IPS-18a (cell line): Measurements from ENCODE around the gene ANKRD66.
"Not testable (repeated sequence)": the region's sequence is repeated elsewhere in the genome, so short reads cannot be mapped to it uniquely, and the experiment has no call there.

Experiments used
- H3K27ac ChIP-seq: one replicate; pipeline ENCODE4 v1.5.1; 2013; ENCODE audit warnings: low read length
- H3K27me3 ChIP-seq: one replicate; pipeline ENCODE4 v1.6.1; 2013; ENCODE audit warnings: mild to moderate bottlenecking, low read length; ENCODE audit not compliant: control insufficient read depth, insufficient read depth
- H3K36me3 ChIP-seq: one replicate; pipeline ENCODE4 v1.6.1; 2013; ENCODE audit warnings: low read depth, low read length; ENCODE audit not compliant: control insufficient read depth
- H3K4me1 ChIP-seq: one replicate; pipeline ENCODE4 v1.6.1; 2013; ENCODE audit warnings: low read depth, low read length; ENCODE audit not compliant: control insufficient read depth
- H3K4me3 ChIP-seq: one replicate; pipeline ENCODE4 v1.5.1; 2013; ENCODE audit warnings: low read length
- H3K9ac ChIP-seq: one replicate; pipeline ENCODE4 v1.6.1; 2013; ENCODE audit warnings: mild to moderate bottlenecking, low read length, moderate library complexity
- H3K9me3 ChIP-seq: one replicate; pipeline ENCODE4 v1.6.1; 2013; ENCODE audit warnings: low read depth, low read length; ENCODE audit not compliant: control insufficient read depth

ANKRD66 gene

DNA sequence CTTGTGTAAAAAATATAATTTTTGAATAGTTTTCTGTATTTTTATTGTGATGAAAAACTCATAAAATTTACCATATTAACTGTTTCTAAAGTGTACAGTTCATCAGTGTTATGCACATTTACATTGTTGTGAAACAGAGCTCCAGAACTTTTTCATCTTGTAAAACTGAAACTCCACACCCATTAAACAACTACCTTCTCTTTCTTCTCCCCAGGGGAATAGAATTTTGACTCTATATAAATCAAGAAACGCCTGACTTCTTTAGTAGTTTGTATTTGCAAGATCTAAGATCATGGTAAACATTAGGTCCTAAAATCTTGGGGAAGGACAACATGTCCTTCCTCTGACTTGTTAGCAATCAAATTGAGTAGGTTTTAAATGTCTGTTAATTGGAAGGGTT lies 9.1 kb downstream of the ANKRD66 start:
- Histone ChIP-seq H3K4me1 (peaks cover 9% of the 10 kb centered on the region), H3K36me3 (no peaks in the 10 kb centered on the region), H3K27ac (no peak overlapping the region), H3K9ac (no peak overlapping the region), H3K9me3 (no peaks in the 10 kb centered on the region), H3K27me3 (no peaks in the 10 kb centered on the region), H3K4me3 (no peak overlapping the region)

DNA sequence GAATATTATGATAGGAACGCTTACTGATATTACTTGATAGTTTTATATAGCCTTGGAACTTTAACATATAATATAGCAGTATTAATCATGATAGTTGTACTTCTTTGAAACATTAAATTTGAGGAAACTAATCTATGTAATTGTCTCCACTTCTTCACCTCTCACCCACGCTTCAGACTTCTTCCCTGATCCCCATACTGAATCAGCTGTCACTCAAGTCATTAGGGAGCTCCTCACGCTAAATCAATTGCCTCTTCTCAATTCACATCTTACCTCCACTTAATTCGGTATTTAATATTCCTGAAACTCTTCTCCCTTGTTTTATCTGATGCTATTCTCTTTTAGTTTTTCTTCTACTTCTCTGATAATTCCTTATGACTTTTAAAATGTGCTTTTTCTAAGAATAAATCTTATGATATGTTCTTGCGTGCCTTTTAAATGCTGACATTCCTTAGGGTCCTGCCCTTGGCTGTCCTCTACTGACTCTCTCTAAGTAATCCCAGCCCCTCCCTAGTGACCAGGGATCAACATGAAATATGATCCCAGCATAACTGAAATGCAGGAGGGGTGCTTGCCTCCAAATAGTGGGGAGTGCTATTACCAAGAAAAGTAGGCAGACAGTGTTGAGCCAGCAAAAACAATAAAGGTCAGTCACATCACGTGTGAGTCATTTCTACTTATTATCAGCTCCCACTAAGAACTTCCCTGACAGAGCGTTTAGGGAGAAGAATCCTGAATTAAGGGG lies 9.9 kb downstream of the ANKRD66 start:
- Histone ChIP-seq H3K9ac (no peak overlapping the region), H3K36me3 (no peaks in the 10 kb centered on the region)

GRCh38 chr6:46757214-46757596 lies 10.5 kb downstream of the ANKRD66 start:
- H3K4me3 ChIP-seq = no peak overlapping the region
- peaks cover 9% of the 10 kb centered on the region for H3K4me1 ChIP-seq
- H3K9ac ChIP-seq = no peak overlapping the region
- no peaks in the 10 kb centered on the region for H3K36me3 ChIP-seq
- H3K9me3 ChIP-seq = no peaks in the 10 kb centered on the region
- no peaks in the 10 kb centered on the region for H3K27me3 ChIP-seq
- H3K27ac ChIP-seq = no peak overlapping the region

More for the DNA sequence above, 9.9 kb downstream of the ANKRD66 start:
- H3K4me1 ChIP-seq = peaks cover 9% of the 10 kb centered on the region
- no peak overlapping the region for H3K4me3 ChIP-seq
- no peak overlapping the region for H3K27ac ChIP-seq
- no peaks in the 10 kb centered on the region for H3K9me3 ChIP-seq
- H3K27me3 ChIP-seq = no peaks in the 10 kb centered on the region

DNA sequence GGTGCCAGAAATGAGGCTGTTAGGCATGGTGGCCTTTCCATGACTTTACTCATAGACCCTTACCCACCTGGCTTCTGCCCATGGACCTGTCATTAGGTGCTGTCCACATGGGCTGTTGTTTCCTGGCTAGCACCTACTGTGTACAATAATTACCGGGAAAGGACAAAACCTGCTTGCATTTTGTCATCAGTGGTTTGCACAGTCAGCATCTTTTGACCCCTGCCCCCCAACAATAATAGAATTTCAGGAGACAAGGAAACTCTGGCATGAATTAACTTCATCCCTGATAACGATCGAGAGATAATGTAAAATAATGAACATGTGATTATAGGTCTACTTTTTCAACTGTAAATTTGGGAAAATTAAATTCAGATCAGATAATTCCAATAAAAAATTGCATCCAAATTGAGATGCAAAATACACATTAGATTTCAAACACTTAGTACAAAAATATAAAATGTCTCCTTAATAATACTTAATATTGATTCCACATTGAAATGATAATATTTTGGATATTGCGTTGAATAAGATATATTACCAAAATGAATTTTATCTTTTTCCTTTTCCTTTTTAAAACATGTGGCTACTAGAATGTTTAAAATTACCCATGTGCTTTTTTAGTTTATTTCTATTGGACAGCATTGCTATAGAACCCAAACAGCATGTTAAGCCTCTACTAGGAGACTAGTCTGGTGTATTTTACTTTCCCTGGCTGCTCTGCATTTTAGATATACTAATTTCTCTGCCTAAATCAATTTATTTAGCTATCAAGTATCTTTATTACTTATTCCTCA lies 12.4 kb downstream of the ANKRD66 start:
- Histone ChIP-seq H3K9ac (no peak overlapping the region), H3K27ac (no peak overlapping the region), H3K9me3 (no peaks in the 10 kb centered on the region), H3K4me1 (peaks cover 9% of the 10 kb centered on the region), H3K4me3 (no peak overlapping the region), H3K36me3 (no peaks in the 10 kb centered on the region), H3K27me3 (no peaks in the 10 kb centered on the region)

DNA sequence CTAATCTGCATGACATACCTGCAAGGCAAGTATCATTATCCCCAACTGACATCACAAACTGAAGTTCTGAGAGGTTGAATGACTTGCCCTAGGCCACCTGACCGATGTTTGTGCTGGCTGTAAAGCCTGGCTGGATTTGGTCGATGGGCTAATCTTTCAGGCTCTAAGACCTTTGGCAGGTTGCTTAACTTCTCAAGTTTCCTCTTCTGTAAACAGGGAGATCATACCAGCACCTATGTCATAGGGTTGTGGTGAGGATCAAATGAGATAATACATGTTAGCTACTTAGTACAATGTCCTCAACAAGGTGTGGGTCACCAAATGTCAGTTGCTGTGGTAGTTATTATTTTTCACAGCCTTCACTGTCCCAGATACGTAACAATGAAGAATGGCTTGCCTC lies 14.2 kb downstream of the ANKRD66 start:
- H3K36me3 ChIP-seq = no peaks in the 10 kb centered on the region
- H3K4me1 ChIP-seq = peaks cover 9% of the 10 kb centered on the region
- no peak overlapping the region for H3K27ac ChIP-seq
- no peak overlapping the region for H3K9ac ChIP-seq
- H3K27me3 ChIP-seq = no peaks in the 10 kb centered on the region
- H3K9me3 ChIP-seq = no peaks in the 10 kb centered on the region
- no peak overlapping the region for H3K4me3 ChIP-seq

- no peaks in the 10 kb centered on the region for H3K27me3 ChIP-seq
- H3K4me3 ChIP-seq = no peak overlapping the region
- no peak overlapping the region for H3K9ac ChIP-seq
- no peak overlapping the region for H3K27ac ChIP-seq
- no peaks in the 10 kb centered on the region for H3K4me1 ChIP-seq
- H3K9me3 ChIP-seq = no peaks in the 10 kb centered on the region
- H3K36me3 ChIP-seq = no peaks in the 10 kb centered on the region
These were observed 16.7 kb downstream of the ANKRD66 start for GRCh38 chr6:46763466-46763865.

GRCh38 chr6:46764280-46764679 lies 17.5 kb downstream of the ANKRD66 start:
- H3K4me3 ChIP-seq, H3K27ac ChIP-seq, H3K4me1 ChIP-seq, H3K36me3 ChIP-seq, H3K9ac ChIP-seq, H3K27me3 ChIP-seq, H3K9me3 ChIP-seq: not testable (repeated sequence)

- Histone ChIP-seq H3K27me3 (no peaks in the 10 kb centered on the region), H3K36me3 (no peaks in the 10 kb centered on the region), H3K4me3 (no peak overlapping the region), H3K9ac (no peak overlapping the region), H3K4me1 (no peaks in the 10 kb centered on the region), H3K27ac (no peak overlapping the region), H3K9me3 (no peaks in the 10 kb centered on the region)
These were observed 18.2 kb downstream of the ANKRD66 start for GRCh38 chr6:46764961-46765360.

DNA sequence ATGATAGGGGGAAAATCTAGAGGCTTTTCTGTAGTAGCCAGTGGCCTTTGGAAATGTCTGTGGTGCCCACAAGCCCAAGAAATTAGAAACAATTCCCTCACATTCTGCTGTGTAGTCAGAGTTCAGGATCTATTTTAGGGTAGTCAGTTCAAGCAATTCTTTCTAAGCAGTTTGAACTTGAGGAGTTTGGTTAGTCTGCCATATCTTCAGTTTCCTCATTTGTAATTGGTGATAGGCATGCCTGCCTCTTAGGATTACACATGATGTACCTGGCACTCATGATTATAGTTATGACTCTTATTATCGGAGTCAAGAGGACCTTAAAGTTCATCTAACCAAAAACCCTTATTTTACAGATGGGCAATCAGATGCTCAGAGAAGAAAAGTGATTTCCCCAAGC lies 25.3 kb downstream of the ANKRD66 start:
- Histone ChIP-seq H3K4me3 (no peak overlapping the region), H3K36me3 (no peaks in the 10 kb centered on the region), H3K27me3 (no peaks in the 10 kb centered on the region), H3K9ac (no peak overlapping the region), H3K4me1 (no peaks in the 10 kb centered on the region), H3K9me3 (no peaks in the 10 kb centered on the region), H3K27ac (no peak overlapping the region)

- Histone ChIP-seq H3K27ac (no peak overlapping the region), H3K4me3 (no peak overlapping the region), H3K36me3 (no peaks in the 10 kb centered on the region), H3K9ac (no peak overlapping the region), H3K4me1 (no peaks in the 10 kb centered on the region), H3K9me3 (no peaks in the 10 kb centered on the region), H3K27me3 (no peaks in the 10 kb centered on the region)
These were observed 26.0 kb downstream of the ANKRD66 start for GRCh38 chr6:46772762-46773161.

DNA sequence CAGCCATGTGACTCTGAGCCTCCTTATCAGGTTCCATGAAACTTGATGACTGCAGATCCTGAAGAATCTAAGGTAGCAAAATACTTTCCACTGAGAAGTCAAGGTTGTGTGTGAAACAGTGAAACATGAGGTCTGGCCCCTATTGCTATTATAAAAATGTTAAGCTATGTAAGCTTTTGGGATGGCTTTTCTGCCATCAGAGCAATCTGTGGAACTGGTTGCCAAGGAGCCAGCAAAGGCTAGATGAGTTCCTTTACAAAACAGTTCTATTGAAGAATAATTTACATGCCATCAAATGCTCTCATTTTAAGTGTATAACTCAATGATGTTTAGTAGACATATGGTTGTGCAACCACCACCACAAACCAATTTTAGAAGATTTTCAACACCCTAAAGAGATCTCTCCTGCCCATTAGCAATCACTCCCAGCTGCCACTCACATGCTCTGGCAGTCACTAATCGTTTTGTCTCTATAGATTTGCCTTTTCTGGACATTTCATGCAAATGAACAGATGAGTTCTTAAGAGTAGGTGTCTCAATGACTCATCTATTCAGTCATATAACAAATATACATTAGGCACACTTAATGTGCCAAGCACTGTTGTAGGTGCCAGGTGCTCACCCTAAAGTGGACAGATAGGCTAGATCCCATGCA lies 26.6 kb downstream of the ANKRD66 start:
- Histone ChIP-seq H3K36me3 (no peaks in the 10 kb centered on the region), H3K4me1 (no peaks in the 10 kb centered on the region), H3K9me3 (no peaks in the 10 kb centered on the region), H3K9ac (no peak overlapping the region), H3K4me3 (no peak overlapping the region), H3K27me3 (no peaks in the 10 kb centered on the region), H3K27ac (no peak overlapping the region)
